Measurements from ENCODE around the gene NCBP2L.

NCBP2L gene

DNA sequence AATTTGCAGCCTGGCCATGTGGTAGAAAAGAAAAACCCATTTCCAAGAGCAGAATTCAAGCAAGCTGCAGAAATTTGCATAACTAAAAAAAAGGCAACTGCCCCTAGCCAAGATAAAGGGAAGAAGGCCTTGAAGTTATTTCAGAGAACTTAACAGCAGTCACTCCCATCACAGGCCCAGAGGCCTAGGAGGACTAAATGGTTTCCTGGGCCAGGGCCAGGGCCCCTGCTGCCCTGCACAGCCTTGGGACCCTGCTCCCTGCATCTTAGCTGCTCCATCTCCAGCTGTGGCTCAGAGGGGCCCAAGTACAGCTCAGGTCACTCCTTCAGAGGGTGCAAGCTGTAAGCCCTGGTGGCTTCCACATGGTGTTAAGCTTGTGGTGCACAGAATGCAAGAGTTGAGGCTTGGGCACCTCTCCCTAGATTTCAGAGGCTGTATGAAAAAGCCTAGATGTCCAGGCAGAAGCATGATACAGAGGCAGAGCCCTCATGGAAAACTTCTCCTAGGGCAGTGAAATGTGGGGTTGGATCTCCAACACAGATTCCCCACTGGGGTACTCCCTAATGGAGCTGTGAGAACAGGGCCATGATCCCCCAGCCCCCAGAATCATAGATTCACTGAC lies 41.5 kb downstream of the NCBP2L start:
- H3K27ac ChIP-seq: no peak overlapping the region
- TF ChIP-seq, protein P1, sequence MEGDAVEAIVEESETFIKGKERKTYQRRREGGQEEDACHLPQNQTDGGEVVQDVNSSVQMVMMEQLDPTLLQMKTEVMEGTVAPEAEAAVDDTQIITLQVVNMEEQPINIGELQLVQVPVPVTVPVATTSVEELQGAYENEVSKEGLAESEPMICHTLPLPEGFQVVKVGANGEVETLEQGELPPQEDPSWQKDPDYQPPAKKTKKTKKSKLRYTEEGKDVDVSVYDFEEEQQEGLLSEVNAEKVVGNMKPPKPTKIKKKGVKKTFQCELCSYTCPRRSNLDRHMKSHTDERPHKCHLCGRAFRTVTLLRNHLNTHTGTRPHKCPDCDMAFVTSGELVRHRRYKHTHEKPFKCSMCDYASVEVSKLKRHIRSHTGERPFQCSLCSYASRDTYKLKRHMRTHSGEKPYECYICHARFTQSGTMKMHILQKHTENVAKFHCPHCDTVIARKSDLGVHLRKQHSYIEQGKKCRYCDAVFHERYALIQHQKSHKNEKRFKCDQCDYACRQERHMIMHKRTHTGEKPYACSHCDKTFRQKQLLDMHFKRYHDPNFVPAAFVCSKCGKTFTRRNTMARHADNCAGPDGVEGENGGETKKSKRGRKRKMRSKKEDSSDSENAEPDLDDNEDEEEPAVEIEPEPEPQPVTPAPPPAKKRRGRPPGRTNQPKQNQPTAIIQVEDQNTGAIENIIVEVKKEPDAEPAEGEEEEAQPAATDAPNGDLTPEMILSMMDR (conservative IDR thresholded peaks at IDR 0.05): no peak

DNA sequence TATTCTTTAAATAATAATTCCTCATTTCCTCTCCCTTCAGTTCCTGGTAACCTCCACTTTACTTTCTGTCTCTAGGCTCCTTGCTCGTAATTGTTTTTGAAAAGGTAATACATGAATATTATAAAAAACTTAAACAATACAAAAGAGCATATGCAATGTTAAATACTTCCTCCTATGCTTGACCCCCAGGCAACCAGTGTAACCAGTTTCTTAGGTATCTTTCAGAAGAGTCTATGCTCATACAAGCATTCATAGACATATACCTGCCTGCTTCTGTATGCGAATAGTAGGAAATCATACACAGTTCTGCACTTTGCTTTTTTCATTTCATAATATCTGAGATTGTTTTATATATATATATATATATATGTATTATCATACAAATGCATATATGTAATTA lies 45.5 kb downstream of the NCBP2L start:
- H3K27ac ChIP-seq: no peak overlapping the region
- TF ChIP-seq, protein P1 (conservative IDR thresholded peaks at IDR 0.05): no peak

DNA sequence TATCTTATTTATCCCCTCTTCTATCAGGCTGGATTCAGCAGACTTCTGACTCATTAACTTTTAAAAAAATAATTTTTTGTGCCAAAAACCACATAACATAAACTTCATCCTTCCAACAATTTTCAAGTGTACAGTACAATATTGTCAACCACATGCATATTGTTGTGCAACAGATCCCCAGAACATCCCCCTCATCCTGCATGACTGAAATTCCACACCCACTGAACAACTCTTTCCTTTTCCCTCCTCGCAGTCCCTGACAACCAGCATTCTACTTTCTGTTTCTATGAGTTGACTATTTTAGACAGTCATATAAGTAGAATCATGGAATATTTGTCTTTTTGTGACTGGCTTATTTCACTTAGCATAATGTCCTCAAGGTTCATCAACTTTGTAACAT lies 45.9 kb downstream of the NCBP2L start:
- TF ChIP-seq, protein P1 (conservative IDR thresholded peaks at IDR 0.05): no peak
- H3K27ac ChIP-seq: no peak overlapping the region

DNA sequence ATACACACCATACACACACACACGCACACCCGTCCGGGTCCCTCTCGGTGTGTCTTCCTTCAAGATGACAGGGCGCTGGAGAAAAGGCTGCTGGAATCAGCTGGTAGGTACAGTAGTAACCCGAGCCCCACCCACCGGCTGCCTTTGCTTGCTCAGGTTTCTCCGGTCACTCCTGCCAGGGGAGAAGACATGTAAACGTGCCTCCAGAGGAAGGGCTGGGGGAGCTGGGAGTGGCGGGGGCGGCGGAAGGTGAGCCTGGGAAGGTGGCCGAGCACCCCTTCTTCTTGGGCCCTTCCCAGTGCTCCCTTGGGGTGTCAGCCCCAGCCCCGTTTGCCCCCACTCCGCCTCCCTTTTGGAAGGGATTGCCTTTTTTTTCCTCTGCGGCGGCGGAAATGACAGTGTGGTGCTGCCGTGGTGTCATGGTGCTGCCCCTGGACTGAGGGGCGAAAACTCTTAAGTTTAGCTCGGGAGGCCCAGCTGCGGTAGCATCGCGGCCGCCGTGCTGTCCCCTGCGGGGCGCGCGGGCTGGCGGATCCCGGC lies 48.2 kb downstream of the NCBP2L start, which contains the start of gene MID2:
TSS of gene MID2 (plus strand) at position 169 of the 540 bp plus-strand sequence. CDS start 561 bp downstream, outside the sequence.
- peak within 1 kb of the TSS; percentile 74 for H3K27ac ChIP-seq
- TF ChIP-seq, protein P1 (conservative IDR thresholded peaks at IDR 0.05): no peak

DNA sequence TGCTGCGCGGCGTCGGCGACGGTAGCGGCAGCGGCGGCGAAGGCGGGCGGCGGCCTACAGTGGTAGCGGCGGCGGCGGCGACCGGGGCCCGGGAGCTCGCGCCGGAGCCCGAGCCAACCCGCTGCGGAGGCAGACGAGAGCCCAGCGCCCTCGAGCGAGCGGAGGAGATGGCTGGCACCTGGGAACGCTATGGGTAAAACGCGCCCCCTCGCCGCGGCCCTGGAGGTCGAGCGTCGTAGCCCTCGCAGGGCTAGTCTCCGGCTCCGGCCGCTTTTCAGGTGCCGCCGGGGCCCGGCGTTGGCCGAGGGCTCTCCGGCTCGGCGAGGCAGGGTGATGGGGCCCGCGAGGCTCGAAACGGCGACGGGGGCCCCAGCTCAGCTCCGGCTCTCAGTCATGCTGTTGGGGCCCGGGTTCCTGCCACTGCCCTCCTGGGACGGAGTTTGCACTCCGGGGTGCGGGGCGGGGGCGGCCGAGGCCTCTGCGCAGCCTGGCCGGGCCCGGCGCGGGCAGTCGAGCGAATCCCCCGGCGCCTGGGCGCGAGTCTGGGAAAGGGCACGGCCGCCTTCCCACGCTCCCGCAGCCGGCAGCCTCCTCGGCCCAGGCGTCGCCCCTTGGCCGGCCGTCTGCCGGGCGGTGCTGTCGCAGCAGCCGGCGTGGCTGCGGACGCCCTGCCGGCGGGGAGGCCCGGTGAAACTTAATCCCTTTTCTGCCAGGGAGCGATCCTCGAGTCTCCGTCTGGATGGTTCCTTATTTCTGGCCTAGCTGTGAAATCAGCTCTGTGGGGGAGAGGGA lies 48.9 kb downstream of the NCBP2L start:
- peak overlapping the region; percentile 74 for H3K27ac ChIP-seq
- TF ChIP-seq, protein P1 (conservative IDR thresholded peaks at IDR 0.05): no peak

DNA sequence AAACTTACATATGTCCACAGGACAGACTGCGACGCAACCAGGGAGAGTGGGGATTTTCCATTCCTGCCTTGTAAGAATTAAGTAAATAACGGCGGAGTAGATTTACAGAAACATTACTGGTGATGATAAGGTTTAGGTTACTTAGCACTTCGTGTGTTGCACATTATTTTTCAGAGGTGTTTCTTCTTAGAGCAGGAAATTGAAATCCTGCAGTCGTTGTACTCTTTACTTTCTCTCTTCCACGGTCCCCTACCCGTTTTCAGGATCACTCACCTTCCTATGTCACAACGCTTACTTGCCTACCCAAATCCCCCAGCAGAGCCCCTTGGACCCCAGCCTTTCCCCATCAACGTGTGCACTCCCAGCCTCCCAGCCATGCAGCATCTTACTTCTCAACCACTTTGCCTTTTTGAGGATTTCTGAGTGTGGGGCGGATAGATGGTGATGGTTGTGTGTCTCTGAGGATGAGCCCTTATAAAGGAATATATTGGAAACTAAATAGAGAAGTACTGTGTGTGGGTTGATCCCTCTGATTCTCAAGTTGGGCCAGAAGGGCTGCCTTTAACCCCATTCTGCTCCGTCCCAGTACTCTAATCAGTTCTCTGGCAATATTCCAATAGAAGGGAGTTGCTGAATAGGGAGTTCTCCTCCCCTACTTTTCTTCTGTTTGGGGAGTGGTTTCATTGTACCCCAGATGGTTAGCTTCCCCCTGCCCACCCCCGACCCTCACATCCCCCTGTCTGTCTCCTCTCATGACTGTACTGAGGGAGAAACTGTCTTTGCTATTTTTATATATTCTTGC lies 49.7 kb downstream of the NCBP2L start:
- peak overlapping the region; percentile 74 for H3K27ac ChIP-seq
- TF ChIP-seq, protein P1 (conservative IDR thresholded peaks at IDR 0.05): no peak

DNA sequence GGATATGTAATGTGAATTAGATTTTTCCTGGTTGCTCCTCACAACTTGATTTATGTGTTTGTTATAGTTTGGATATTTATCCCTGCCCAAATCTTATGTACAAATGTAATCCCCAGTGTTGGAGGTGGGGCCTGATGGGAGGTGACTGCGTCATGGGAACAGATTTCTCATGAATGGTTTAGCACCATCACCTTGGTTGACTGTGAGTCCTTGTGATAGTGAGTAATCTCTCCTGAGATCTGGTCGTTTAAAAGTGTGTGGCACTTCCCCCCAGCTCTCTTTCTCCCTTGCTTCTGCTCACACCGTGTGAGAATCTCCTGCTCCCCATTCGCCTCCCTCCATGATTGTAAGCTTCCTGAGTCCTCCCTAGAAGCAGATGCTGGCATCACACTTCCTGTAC lies 50.3 kb downstream of the NCBP2L start:
- TF ChIP-seq, protein P1 (conservative IDR thresholded peaks at IDR 0.05): no peak
- peak overlapping the region; percentile 74 for H3K27ac ChIP-seq
